Dermis blood vessel endothelial cell (primary cell): ENCODE measurements around the gene POLH. TPM values are rescaled to one million over a fixed set of nuclear protein-coding genes. Genes with fewer than 3 reads are reported as not detected.
"Not testable (repeated sequence)": the region's sequence is repeated elsewhere in the genome, so short reads cannot be mapped to it uniquely, and the experiment has no call there.

Source experiments
- DNase-seq: peaks from one replicate; pipeline ENCODE4 v3.0.0; 2010
- total RNA-seq: library from RNA; depleted of rRNA; stranded (reverse); fragments of >200 nt; gene quantifications from 2 replicates; pipeline ENCODE4 v1.2.3, GENCODE V29; 2014

The POLH gene
- total RNA-seq, 1 donor from 2014 or later, result 22.5 TPM

- DNase-seq, result peak; percentile 92
These were observed 32.4 kb downstream of the POLH start for GRCh38 chr6:43608310-43608763.

- DNase-seq, result no peak
These were observed 32.8 kb downstream of the POLH start for GRCh38 chr6:43608807-43609206.

GRCh38 chr6:43609402-43609801, 33.4 kb downstream of the POLH start:
- no peak for DNase-seq

GRCh38 chr6:43610431-43610830, 34.4 kb downstream of the POLH start:
- no peak for DNase-seq

- DNase-seq, result no peak
These were observed 37.9 kb downstream of the POLH start for GRCh38 chr6:43613721-43614395.

- DNase-seq, result no peak
These were observed 38.4 kb downstream of the POLH start for GRCh38 chr6:43614396-43614730.

GRCh38 chr6:43616725-43617472, 40.9 kb downstream of the POLH start:
- no peak for DNase-seq

- no peak for DNase-seq
These were observed 45.3 kb downstream of the POLH start for GRCh38 chr6:43621078-43621835.

GRCh38 chr6:43621836-43622180, 45.8 kb downstream of the POLH start:
- DNase-seq, result no peak

- DNase-seq, result no peak
These were observed 46.6 kb downstream of the POLH start for GRCh38 chr6:43622541-43622940.

- DNase-seq, result no peak
These were observed 48.1 kb downstream of the POLH start for GRCh38 chr6:43623880-43624785.

GRCh38 chr6:43624786-43625288, 48.9 kb downstream of the POLH start:
- no peak for DNase-seq

- no peak for DNase-seq
These were observed 49.5 kb downstream of the POLH start for GRCh38 chr6:43625393-43625992.

GRCh38 chr6:43627008-43627825, 51.2 kb downstream of the POLH start:
- peak; percentile 99 for DNase-seq

GRCh38 chr6:43628393-43629103, 52.6 kb downstream of the POLH start:
- DNase-seq, result peak; percentile 52

- DNase-seq, result peak; percentile 99
These were observed 53.1 kb downstream of the POLH start, which contains the start of gene GTPBP2 for GRCh38 chr6:43629104-43629504. TSS of gene GTPBP2 (minus strand) at chr6:43629264. CDS start at chr6:43629162, 102 bp downstream.

GRCh38 chr6:43629505-43630300, 53.7 kb downstream of the POLH start:
- peak; percentile 97 for DNase-seq

- no peak for DNase-seq
These were observed 55.1 kb downstream of the POLH start for GRCh38 chr6:43630980-43631619.

- not testable (repeated sequence) for DNase-seq
These were observed 57.0 kb downstream of the POLH start for GRCh38 chr6:43633002-43633401.
